GM12892 (cell line): Measurements from ENCODE around the gene ASB18.
"Not testable (repeated sequence)": the region's sequence is repeated elsewhere in the genome, so short reads cannot be mapped to it uniquely, and the experiment has no call there.

ENCODE experiments used
- DNase-seq: peaks from one replicate; pipeline ENCODE4 v3.0.0; 2011; ENCODE audit not compliant: insufficient read length
- FAIRE-seq: peaks from 2 replicates; lab custom pipeline; 2011; peaks lifted over from hg19 to GRCh38; lab: Jason Lieb, UNC
- POLR2A ChIP-seq: IDR thresholded peaks from 2 replicates; pipeline ENCODE4 v1.6.1; 2011; ENCODE audit warnings: low read depth, low read length, control low read depth
- POLR2AphosphoS5 ChIP-seq: IDR thresholded peaks from 2 replicates; pipeline ENCODE4 v1.6.1; 2011; ENCODE audit warnings: low read depth, low read length, control low read depth
- TAF1 ChIP-seq: IDR thresholded peaks from 2 replicates; pipeline ENCODE4 v1.6.1; 2011; ENCODE audit warnings: low read depth, mild to moderate bottlenecking, control low read depth, low read length, borderline replicate concordance

Gene ASB18

DNA sequence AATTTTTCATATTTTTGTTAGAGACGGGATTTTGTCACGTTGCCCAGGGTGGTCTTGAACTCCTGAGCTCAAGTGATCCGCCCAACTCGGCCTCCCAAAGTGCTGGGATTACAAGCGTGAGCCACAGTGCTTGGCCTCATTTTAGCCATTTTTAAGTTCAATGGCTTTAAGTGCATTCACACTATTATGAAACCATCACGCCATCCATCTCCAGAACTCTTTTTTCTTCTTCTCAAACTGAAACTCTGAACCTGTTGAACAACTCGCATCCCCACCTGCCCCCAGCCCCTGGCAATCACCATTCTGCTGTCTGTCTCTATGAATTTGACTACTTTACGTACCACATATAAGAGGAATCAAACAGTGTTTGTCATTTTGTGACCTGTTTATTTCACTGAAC lies 31.3 kb upstream of the ASB18 start:
- TF ChIP-seq TAF1: no peak
- TF ChIP-seq POLR2AphosphoS5: no peak
- TF ChIP-seq POLR2A: no peak
- FAIRE-seq (no peak), DNase-seq (no peak)

DNA sequence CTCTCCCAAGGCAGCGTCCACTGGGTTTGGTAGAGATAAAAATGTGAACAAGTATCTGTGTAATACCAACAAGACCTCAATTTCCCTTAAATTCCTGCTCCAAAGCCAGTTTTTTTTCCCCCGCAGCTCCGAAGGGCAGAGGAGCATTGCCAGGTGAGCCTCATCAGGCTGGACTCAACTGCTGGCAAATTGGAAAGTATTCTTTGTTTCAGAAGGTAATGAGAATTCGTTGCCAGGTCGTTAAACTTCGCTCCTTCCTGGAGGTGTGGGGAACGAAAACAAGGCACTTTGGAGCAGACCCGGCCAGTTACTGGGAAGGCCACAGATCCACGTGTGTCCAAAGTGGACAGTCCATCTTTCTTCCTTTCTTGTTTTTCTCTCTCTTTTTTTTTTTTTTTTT lies 30.4 kb upstream of the ASB18 start:
- TF ChIP-seq POLR2A: no peak
- no peak for TF ChIP-seq TAF1
- TF ChIP-seq POLR2AphosphoS5: no peak
- no peak for DNase-seq
- FAIRE-seq: no peak

DNA sequence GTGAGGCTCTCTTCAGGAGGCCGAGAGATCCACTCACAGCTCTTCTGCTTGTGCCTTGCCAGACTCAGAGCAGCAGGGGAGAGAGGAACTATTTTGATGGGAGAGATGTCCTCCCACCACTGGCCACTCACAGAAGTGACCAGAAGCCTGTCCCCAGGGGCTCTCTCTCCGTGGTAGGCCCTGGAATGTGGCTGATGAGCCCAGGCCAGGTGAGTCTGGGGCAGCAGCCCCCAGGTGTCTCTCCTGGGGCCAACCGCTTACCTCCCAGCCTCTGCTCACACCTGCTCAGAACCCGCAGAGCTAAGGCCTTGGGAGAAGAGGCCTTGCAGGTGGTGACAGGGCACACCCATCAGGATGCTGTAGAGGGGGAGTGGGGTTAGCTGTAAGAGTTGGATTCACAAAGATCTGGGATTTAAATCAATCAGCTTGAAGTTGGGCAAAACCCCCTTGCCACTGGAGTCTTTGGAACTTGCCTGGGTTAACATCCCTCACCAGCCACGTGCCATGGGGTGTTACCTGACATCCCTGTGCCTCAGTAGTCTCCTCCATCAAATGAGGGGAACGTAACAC lies 29.1 kb upstream of the ASB18 start:
- DNase-seq (no peak), FAIRE-seq (no peak)
- TF ChIP-seq POLR2A: no peak
- TF ChIP-seq TAF1: no peak
- no peak for TF ChIP-seq POLR2AphosphoS5

DNA sequence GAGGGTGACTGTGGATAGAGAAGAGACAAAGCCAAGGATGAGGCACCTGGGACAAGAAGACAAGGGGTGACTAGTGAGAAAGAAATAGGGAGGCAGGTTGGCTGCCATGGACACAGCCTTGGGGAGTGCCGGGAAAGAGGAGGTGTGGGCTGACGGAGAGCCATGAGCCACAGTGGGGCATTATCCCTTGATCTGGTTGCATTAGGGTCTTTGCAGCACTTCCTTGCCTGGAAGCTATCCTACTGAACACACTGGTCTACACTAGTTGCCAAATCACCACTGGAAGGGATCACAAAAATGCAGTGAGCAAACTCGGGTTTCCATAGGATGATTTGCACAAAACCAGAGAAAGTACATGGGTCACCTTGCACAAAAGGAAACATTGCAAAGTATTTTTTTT lies 27.7 kb upstream of the ASB18 start:
- TF ChIP-seq TAF1 (no peak), POLR2AphosphoS5 (no peak), POLR2A (no peak)
- FAIRE-seq (no peak), DNase-seq (no peak)

- DNase-seq (no peak), FAIRE-seq (no peak)
- no peak for TF ChIP-seq POLR2A
- no peak for TF ChIP-seq TAF1
Observed at GRCh38 chr2:236291476-236291875, 27.3 kb upstream of the ASB18 start.

DNA sequence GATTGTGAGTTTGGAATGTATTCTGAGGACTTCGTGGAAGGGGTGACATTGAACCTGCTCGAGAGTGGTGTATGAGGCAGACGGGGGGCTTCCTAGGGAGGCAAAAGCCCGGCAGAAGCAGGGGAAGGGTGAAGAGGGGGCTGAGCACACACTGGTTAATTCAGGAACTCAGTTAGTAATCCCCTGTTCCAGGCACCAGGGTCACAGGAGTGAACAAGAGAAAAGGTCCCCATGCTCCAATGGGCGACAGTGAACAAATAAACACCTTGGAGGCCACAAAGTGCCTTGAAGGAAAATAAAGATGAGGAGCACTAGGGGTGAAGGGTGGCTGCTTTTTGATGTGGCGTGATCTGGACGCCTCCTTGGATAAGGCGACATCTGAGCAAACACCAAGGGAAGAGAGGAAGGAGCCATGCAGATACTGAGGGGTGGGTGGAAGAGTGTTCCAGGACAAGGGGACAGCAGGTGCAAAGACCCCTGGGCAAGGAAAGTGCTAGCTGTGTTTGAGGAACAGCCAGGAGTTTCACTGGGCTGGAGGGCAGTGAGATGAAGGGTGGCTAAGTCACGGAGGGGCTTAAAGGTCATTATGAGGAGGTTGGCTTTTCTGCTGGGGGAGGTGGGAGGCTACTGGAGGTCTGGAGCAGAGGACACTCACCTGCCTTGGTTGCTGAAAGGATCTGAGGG lies 26.7 kb upstream of the ASB18 start:
- FAIRE-seq (no peak), DNase-seq (no peak)
- no peak for TF ChIP-seq POLR2AphosphoS5
- TF ChIP-seq POLR2A: no peak
- no peak for TF ChIP-seq TAF1

DNA sequence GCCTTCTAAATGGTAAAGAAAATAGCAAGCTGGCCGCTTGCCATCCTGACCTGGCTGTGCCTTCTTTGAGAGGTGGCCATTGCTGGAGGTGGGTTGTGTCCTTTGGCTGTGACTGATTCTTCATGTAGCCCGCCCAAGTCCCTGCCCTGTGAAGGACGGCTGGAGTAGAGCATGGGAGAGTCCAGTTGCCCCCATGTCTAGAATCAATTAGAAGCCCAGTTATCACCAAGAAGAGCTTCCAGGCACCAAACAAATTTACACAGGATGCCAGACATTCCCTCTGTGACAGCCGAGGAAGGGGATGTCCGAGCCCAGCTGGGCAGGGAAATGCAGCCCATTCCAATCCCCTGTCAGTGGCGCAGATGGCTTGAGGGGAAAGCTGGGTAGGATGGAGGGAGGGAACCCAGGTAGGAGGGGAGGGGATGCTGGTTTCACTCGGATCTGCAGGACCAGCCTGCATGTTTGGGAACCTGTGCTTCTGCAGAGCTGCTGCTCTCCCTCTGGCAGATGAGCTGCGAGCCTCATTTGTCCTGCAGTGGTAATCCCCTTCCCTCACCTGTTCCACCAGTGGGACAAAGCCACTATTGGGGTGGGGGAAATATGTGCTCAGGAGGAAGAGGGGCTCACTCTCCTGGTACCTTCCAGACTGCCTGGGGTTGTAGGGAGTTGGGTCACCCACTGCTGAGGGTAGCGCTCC lies 25.7 kb upstream of the ASB18 start:
- DNase-seq (no peak), FAIRE-seq (no peak)
- TF ChIP-seq POLR2A: no peak
- TF ChIP-seq TAF1: no peak
- no peak for TF ChIP-seq POLR2AphosphoS5

DNA sequence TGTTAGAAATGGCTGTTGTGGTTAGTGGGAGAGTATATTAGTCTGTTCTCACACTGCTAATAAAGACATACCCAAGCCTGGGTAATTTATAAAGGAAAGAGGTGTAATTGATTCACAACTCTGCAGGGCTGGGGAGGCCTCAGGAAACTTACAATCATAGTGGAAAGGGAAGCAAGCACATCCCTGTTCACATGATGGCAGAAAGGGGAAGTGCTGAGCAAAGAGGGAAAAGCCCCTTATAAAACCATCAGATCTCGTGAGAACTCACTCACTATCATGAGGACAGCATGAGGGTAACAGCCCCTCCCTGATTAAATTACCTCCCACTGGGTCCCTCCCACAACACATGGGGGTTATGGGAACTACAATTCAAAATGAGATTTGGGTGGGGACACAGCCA lies 24.2 kb upstream of the ASB18 start:
- DNase-seq: not testable (repeated sequence)

DNA sequence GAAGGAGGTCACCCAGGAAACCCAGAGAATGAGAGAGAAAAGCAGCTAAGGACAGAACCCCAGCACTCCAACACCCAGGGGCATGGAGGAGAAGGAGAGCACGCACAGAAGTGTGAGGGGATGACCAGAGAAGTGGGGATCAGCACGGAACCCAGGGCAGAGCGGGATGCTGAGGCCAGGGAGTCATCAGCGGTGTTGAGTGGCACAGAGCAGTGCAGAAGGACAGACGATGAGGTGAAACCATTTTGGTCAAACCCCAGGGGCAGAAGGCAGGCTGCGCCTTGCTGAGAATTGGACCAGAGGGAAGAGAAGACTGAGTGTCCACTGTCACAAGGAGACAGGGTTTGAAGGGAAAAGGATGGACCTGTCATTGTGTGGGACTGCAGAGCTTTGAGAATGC lies 23.4 kb upstream of the ASB18 start:
- TF ChIP-seq POLR2A (no peak), TAF1 (no peak), POLR2AphosphoS5 (no peak)
- DNase-seq (no peak), FAIRE-seq (no peak)

More for the DNA sequence above, 24.2 kb upstream of the ASB18 start:
- not testable (repeated sequence) for FAIRE-seq

GRCh38 chr2:236286873-236287545 lies 22.8 kb upstream of the ASB18 start:
- FAIRE-seq (no peak), DNase-seq (no peak)
- TF ChIP-seq TAF1 (no peak), POLR2A (no peak), POLR2AphosphoS5 (no peak)

DNA sequence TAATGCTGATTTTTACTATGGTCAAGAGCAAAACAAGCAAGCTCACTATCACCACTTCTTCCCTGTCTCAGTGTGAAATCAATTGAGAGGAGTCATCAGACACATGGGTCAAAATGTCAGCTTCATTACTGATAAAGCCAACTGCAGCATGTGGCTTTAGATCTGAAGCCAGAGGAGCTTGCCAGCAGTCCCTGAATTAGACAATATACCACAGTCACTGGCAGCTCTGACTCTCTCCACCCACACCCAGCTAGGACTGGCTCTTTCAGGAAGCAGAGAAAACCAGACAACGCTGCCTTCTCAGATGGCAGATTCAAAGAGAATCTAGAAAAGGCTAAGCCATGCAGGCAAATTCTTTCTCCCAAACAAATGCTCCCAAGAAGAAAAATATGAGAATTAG lies 20.0 kb upstream of the ASB18 start:
- DNase-seq (no peak), FAIRE-seq (no peak)
- TF ChIP-seq TAF1 (no peak), POLR2A (no peak), POLR2AphosphoS5 (no peak)

- no peak for TF ChIP-seq TAF1
- no peak for TF ChIP-seq POLR2AphosphoS5
- TF ChIP-seq POLR2A: no peak
- DNase-seq (no peak), FAIRE-seq (no peak)
Observed at GRCh38 chr2:236282406-236282805, 18.2 kb upstream of the ASB18 start.
